Fibroblast of gingiva (primary cell): Measurements from ENCODE around the gene KRT85.
"Not testable (repeated sequence)": the region's sequence is repeated elsewhere in the genome, so short reads cannot be mapped to it uniquely, and the experiment has no call there.

Experiments used
- DNase-seq: peaks from one replicate; pipeline ENCODE4 v3.0.0-alpha.2; 2011; ENCODE audit warnings: low read depth

Gene KRT85

GRCh38 chr12:52366738-52367485 lies at the start of gene KRT85:
TSS of gene KRT85 (minus strand) at chr12:52367481. CDS start at chr12:52367405, 76 bp downstream.
- DNase-seq: no peak

GRCh38 chr12:52416795-52417194 lies 49.5 kb upstream of the KRT85 start:
- DNase-seq: no peak

GRCh38 chr12:52415870-52416750 lies 48.8 kb upstream of the KRT85 start:
- DNase-seq: peak; percentile 75

- DNase-seq: no peak
Measured at GRCh38 chr12:52414936-52415335, 47.7 kb upstream of the KRT85 start.

- no peak for DNase-seq
Measured at GRCh38 chr12:52413782-52414345, 46.6 kb upstream of the KRT85 start.

- no peak for DNase-seq
Measured at GRCh38 chr12:52413202-52413601, 45.9 kb upstream of the KRT85 start.

- no peak for DNase-seq
Measured at GRCh38 chr12:52411815-52412214, 44.5 kb upstream of the KRT85 start.

GRCh38 chr12:52410589-52411248 lies 43.4 kb upstream of the KRT85 start:
- not testable (repeated sequence) for DNase-seq

- no peak for DNase-seq
Measured at GRCh38 chr12:52407918-52408317, 40.6 kb upstream of the KRT85 start.

- no peak for DNase-seq
Measured at GRCh38 chr12:52405922-52406385, 38.7 kb upstream of the KRT85 start, which contains the start of gene KRT82. TSS of gene KRT82 (minus strand) at chr12:52406335. CDS start at chr12:52406277, 58 bp downstream.

GRCh38 chr12:52404951-52405350 lies 37.7 kb upstream of the KRT85 start:
- DNase-seq: no peak

- DNase-seq: no peak
Measured at GRCh38 chr12:52403561-52403960, 36.3 kb upstream of the KRT85 start.

GRCh38 chr12:52402873-52403540 lies 35.7 kb upstream of the KRT85 start:
- DNase-seq: no peak

- DNase-seq: no peak
Measured at GRCh38 chr12:52402377-52402776, 35.1 kb upstream of the KRT85 start.

- no peak for DNase-seq
Measured at GRCh38 chr12:52401926-52402325, 34.6 kb upstream of the KRT85 start.

GRCh38 chr12:52401526-52401925 lies 34.2 kb upstream of the KRT85 start:
- no peak for DNase-seq

GRCh38 chr12:52400906-52401305 lies 33.6 kb upstream of the KRT85 start:
- DNase-seq: no peak

GRCh38 chr12:52399756-52400155 lies 32.5 kb upstream of the KRT85 start:
- no peak for DNase-seq

- DNase-seq: no peak
Measured at GRCh38 chr12:52398176-52398575, 30.9 kb upstream of the KRT85 start.

GRCh38 chr12:52396656-52397055 lies 29.4 kb upstream of the KRT85 start:
- DNase-seq: no peak

- DNase-seq: peak; percentile 44
Measured at GRCh38 chr12:52395761-52396434, 28.6 kb upstream of the KRT85 start.
